Panc1 (cell line): ENCODE data around the gene CATSPER4. TPM values are rescaled to one million over a fixed set of nuclear protein-coding genes. Genes with fewer than 3 reads are reported as not detected.
"Not testable (repeated sequence)": the region's sequence is repeated elsewhere in the genome, so short reads cannot be mapped to it uniquely, and the experiment has no call there.

Experiments used
- ATAC-seq: fragments of 200-7000 bp; cut with Tn5 transposase; 2 replicates; pipeline ENCODE4 v1.9.1; 2020; ENCODE audit warnings: mild to moderate bottlenecking, moderate library complexity
- BruUV-seq: library from RNA; stranded (reverse); fragments of 400-500 nt; replicated peaks from 2 replicates; lab custom pipeline; 2021; lab: Mats Ljungman, UMichigan
- CTCF ChIA-PET: fragments of 300-600 bp; sonication (Branson Sonifier 250); formaldehyde crosslinking; loops from one replicate; lab custom pipeline; 2022; ENCODE audit warnings: antibody characterized with exemption; lab: Charles Lee
- POLR2A ChIA-PET: fragments of 300-600 bp; sonication (Branson Sonifier 250); formaldehyde crosslinking; loops from one replicate; lab custom pipeline; 2022; ENCODE audit warnings: antibody characterized with exemption; lab: Charles Lee
- DNase-seq: peaks from one replicate; pipeline ENCODE4 v3.0.0-alpha.2; 2010; ENCODE audit warnings: low read depth, low spot score
- H3K27ac ChIP-seq: 2 replicates; pipeline ENCODE4 v1.5.1; 2011; ENCODE audit warnings: mild to moderate bottlenecking, low read length, inconsistent platforms
- H3K27me3 ChIP-seq: fragments of 200-500 bp; sonication (Bioruptor generic); 2 replicates; pipeline ENCODE4 v1.6.0; 2014; ENCODE audit warnings: low read length, inconsistent platforms; ENCODE audit not compliant: control insufficient read depth, insufficient read depth
- H3K36me3 ChIP-seq: fragments of 200-500 bp; sonication (Bioruptor generic); 2 replicates; pipeline ENCODE4 v1.5.1; 2014; ENCODE audit warnings: inconsistent platforms, mild to moderate bottlenecking, low read length, moderate library complexity; ENCODE audit not compliant: control insufficient read depth, insufficient read depth
- H3K4me1 ChIP-seq: 2 replicates; pipeline ENCODE4 v1.5.1; 2011; ENCODE audit warnings: inconsistent platforms, mild to moderate bottlenecking, low read length, moderate library complexity; ENCODE audit not compliant: control insufficient read depth, insufficient read depth
- H3K4me3 ChIP-seq, 2 experiments: 2 replicates each; pipeline ENCODE4 v1.5.1; 2011 to 2012; ENCODE audit warnings: low read depth in 2 of 2, low read length in 2 of 2, mild to moderate bottlenecking in 2 of 2, inconsistent platforms in 1 of 2, moderate library complexity in 1 of 2
- H3K9me3 ChIP-seq: fragments of 200-500 bp; sonication (Bioruptor generic); 2 replicates; pipeline ENCODE4 v1.5.1; 2014; ENCODE audit warnings: low read depth, mild to moderate bottlenecking, inconsistent platforms, low read length, moderate library complexity; ENCODE audit not compliant: control insufficient read depth, insufficient read depth
- POLR2AphosphoS5 ChIP-seq: IDR thresholded peaks from 2 replicates; pipeline ENCODE4 v1.6.1; 2012; ENCODE audit warnings: mild to moderate bottlenecking, low read depth, low read length, moderate library complexity
- SIN3A ChIP-seq: IDR thresholded peaks from 2 replicates; pipeline ENCODE4 v1.6.1; 2012; ENCODE audit warnings: low read depth, mild to moderate bottlenecking, low read length, moderate library complexity, borderline replicate concordance; ENCODE audit not compliant: insufficient read depth
- TCF7L2 ChIP-seq: IDR thresholded peaks from 2 replicates; pipeline ENCODE4 v1.6.1; 2011; ENCODE audit warnings: mild to moderate bottlenecking, low read depth, low read length, inconsistent platforms
- in situ Hi-C: cut with HindIII; loops from 2 replicates; pipeline ENCODE4 v1.10.0; 2016; ENCODE audit warnings: low sequenced_read_pairs, low pct_unique_long_range_greater_than_20kb
- intact Hi-C: fragments of 100-400 bp; cut with micrococcal nuclease; formaldehyde crosslinking; loops from one replicate; pipeline ENCODE4 v1.10.0; 2022; ENCODE audit not compliant: unreplicated experiment
- total RNA-seq: library from RNA; stranded (reverse); gene quantifications from one replicate; pipeline ENCODE4 v1.2.1, GENCODE V29; 2021; ENCODE audit not compliant: unreplicated experiment
- TF ChIP-seq, protein P1 (sequence below): fragments of 450-650 bp; IDR thresholded peaks from 2 replicates; pipeline ENCODE4 v1.5.1; 2017; ENCODE audit warnings: mild to moderate bottlenecking
- TF ChIP-seq, protein P2 (sequence below), 2 experiments: IDR thresholded peaks; 2 replicates each; pipeline ENCODE4 v1.6.1; 2011 to 2012; ENCODE audit warnings: low read depth in 2 of 2, control low read depth in 1 of 2, low read length in 1 of 2, mild to moderate bottlenecking in 1 of 2, moderate library complexity in 1 of 2; ENCODE audit not compliant: insufficient read depth in 1 of 2

CATSPER4 gene
- total RNA-seq, 1 experiment from 2014 or later, result not detected

DNA sequence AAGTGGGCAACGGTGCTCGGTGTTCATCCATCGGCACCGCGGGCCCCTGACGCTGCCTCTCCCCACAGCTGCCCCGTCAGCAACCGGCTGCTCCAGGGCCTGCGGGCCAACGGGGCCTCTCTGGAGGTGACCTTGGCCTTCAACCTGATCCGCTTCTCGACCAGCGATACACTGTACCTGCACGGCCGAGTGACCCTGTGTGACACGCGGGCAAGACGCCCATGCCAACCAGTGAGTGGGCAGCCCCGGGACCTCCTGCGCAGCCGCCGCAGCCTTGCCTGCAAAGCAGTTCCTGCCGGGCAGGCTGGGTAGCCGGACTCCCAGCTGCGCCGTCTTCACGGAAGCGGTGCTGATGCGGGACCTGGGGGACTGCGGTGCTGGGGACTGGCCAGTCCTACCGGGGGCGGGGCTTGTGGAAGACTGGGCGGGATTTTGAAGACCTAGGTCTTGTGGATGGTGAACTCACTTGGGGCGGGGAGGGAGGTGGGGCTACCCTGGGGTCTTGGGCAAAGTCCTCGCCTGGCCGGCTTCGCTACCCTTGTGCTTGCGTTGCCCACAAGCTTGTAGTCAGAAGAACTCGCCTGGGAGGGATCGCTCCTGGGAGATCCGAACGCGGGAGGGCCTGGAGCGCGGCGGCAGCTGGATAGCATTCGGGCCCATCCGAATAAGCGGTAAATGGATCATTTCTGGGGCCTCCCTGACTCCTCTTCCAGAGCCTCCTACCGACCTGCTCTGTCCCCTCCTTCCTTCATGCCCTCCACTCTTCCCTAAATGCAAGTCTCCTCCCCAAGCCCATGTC lies 34.8 kb downstream of the CATSPER4 start:
- POLR2A ChIA-PET, result no interaction called here
- intact Hi-C loops, result no loop called here
- Histone ChIP-seq H3K27ac (no peak overlapping the region), H3K9me3 (no peaks in the 10 kb centered on the region), H3K4me3 (peak overlapping the region; percentile 19 to 37), H3K4me1 (no peaks in the 10 kb centered on the region; the same call in 1 of the 2 replicates), H3K36me3 (no peaks in the 10 kb centered on the region), H3K27me3 (no peaks in the 10 kb centered on the region)
- no TSS peak for BruUV-seq
- TF ChIP-seq TCF7L2, result no peak
- TF ChIP-seq SIN3A, result no peak
- TF ChIP-seq POLR2AphosphoS5, result no peak
- TF ChIP-seq, protein P1, sequence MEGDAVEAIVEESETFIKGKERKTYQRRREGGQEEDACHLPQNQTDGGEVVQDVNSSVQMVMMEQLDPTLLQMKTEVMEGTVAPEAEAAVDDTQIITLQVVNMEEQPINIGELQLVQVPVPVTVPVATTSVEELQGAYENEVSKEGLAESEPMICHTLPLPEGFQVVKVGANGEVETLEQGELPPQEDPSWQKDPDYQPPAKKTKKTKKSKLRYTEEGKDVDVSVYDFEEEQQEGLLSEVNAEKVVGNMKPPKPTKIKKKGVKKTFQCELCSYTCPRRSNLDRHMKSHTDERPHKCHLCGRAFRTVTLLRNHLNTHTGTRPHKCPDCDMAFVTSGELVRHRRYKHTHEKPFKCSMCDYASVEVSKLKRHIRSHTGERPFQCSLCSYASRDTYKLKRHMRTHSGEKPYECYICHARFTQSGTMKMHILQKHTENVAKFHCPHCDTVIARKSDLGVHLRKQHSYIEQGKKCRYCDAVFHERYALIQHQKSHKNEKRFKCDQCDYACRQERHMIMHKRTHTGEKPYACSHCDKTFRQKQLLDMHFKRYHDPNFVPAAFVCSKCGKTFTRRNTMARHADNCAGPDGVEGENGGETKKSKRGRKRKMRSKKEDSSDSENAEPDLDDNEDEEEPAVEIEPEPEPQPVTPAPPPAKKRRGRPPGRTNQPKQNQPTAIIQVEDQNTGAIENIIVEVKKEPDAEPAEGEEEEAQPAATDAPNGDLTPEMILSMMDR, result no peak
- TF ChIP-seq, protein P2, sequence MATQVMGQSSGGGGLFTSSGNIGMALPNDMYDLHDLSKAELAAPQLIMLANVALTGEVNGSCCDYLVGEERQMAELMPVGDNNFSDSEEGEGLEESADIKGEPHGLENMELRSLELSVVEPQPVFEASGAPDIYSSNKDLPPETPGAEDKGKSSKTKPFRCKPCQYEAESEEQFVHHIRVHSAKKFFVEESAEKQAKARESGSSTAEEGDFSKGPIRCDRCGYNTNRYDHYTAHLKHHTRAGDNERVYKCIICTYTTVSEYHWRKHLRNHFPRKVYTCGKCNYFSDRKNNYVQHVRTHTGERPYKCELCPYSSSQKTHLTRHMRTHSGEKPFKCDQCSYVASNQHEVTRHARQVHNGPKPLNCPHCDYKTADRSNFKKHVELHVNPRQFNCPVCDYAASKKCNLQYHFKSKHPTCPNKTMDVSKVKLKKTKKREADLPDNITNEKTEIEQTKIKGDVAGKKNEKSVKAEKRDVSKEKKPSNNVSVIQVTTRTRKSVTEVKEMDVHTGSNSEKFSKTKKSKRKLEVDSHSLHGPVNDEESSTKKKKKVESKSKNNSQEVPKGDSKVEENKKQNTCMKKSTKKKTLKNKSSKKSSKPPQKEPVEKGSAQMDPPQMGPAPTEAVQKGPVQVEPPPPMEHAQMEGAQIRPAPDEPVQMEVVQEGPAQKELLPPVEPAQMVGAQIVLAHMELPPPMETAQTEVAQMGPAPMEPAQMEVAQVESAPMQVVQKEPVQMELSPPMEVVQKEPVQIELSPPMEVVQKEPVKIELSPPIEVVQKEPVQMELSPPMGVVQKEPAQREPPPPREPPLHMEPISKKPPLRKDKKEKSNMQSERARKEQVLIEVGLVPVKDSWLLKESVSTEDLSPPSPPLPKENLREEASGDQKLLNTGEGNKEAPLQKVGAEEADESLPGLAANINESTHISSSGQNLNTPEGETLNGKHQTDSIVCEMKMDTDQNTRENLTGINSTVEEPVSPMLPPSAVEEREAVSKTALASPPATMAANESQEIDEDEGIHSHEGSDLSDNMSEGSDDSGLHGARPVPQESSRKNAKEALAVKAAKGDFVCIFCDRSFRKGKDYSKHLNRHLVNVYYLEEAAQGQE (IDR thresholded peaks at IDR 0.05; ENCODE audit: insufficient read depth in 1 of 2, low read depth in 2 of 2, low read length in 1 of 2), result no peak
- CTCF ChIA-PET, result no interaction called here
- in situ Hi-C loops, result no loop called here
- ATAC-seq, result peak; percentile 66
- DNase-seq, result no peak

DNA sequence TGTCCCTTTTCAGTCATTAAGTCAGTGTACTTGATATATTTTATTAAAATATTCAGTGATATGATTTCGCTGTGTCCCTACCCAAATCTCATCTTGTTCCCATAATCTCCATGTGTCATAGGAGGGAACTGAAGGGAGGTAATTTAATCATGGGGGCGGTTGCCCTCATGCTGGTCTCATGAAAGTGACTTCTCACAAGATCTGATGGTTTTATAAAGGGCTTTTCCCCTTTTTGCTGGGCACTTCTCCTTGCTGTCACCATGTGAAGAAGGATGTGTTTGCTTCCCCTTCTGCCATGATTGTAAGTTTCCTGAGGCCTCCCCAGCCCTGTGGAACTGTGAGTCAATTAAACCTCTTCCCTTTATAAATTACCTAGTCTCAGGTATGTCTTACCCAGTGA lies 40.3 kb downstream of the CATSPER4 start:
- H3K36me3 ChIP-seq, DNase-seq, H3K4me1 ChIP-seq, in situ Hi-C loops, ATAC-seq, H3K27ac ChIP-seq, intact Hi-C loops, BruUV-seq, CTCF ChIA-PET, H3K27me3 ChIP-seq, H3K4me3 ChIP-seq, POLR2A ChIA-PET, H3K9me3 ChIP-seq: not testable (repeated sequence)
